ENCODE measurements around the gene MKRN2.
"Not testable (repeated sequence)": the region's sequence is repeated elsewhere in the genome, so short reads cannot be mapped to it uniquely, and the experiment has no call there.

MKRN2 gene

DNA sequence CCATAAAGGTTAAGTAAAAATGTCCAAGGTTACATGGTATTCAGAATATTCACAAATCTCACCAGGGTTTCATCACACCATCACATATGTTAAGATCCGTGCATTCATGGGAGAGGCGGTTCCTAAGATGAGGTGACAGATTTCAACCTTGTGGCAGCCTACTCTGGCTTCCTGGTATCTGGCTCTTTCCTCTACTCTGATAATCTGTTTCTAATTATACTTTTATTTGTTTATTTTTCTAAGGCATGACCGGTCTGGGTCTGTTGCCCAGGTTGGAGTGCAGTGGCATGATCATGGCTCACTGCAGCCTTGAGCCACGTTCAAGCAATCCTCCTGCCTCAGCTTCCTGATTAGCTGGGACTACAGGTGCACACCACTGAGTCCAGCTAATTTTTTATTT is 72.7 kb downstream of the MKRN2 start:
- DNase-seq (ENCODE audit: low read depth in 1 of 2, low spot score in 1 of 2) = no peak

DNA sequence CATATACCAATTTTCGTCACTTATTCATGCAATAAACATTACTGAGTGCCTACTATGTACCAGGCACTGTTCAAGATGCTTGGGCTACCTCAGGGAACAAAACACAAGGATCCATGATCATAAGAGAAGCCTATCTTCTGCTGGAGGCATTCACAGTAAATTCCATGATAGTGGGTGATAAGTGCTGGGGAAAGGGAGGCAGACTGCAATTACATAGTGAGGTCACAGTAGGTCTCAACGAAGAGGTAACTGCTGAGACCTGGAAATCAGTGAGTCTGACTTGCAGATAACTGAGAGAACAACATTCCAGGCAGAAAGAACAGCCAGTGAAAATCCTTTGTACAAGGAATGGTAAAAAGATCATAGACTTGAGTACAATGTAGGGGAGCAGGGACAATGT is 73.4 kb downstream of the MKRN2 start:
- DNase-seq (ENCODE audit: low read depth in 1 of 2, low spot score in 1 of 2) = no peak

DNA sequence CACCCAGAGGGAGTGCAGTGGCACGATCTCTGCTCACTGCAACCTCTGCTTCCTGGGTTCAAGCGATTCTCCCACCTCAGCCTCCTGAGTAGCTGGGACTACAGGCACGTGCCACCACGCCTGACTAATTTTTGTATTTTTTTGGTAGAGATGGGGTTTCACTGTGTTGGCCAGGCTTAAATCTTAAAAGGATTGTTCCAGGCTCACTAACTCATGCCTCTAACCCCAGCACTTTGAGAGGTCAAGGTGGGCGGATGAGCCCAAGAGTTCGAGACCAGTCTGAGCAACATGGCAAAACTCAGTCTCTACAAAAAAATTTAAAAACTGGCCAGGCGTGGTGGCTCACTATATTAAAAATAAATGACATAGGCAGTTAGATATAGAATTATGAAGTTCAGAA is 74.0 kb downstream of the MKRN2 start:
- DNase-seq (ENCODE audit: low read depth in 1 of 2, low spot score in 1 of 2) = not testable (repeated sequence)

DNA sequence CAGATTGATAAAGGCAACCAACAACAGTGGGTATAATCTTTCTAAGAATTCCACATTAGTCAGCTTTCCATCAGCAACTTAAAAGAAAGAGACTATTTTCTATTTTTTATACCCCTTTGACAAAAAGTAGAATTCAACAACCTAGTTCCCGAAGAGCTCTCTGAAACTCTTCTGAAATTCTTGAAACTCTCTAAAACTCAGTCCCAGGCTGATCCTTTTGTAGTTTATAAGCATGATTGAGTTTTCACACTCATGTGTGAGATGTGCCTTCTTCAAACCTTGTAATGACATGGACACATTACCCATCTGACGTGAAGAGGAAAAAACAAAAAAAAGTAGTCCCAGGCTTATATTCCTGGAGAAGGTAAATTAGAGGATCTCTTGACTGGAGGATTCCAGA is 75.6 kb downstream of the MKRN2 start:
- no peak for DNase-seq (ENCODE audit: low read depth in 1 of 2, low spot score in 1 of 2)

DNA sequence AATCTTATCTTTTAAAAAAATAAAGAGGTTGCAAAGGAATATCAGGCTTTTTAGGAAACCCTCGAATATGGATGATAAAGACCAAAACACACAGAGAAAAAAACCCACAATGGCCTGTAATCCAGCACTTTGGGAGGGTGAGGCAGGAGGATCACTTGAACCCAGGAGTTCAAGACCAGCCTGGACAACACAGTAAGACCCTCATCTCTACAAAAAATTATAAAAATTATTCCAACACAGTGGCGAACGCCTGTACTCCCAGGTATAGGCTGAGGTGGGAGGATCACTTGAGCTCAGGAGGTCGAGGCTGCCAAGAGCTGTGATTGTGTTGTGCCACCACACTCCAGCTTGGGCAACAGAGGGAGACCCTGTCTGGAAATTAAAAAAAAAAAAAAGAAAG is 76.2 kb downstream of the MKRN2 start:
- DNase-seq (ENCODE audit: low read depth in 1 of 2, low spot score in 1 of 2) = no peak
